IPS DF 4.7 (cell line): ENCODE results near the gene OR2AJ1.

Source experiments
- DNase-seq: peaks from one replicate; pipeline ENCODE4 v3.0.0-alpha.2; 2013; ENCODE audit warnings: low spot score; ENCODE audit errors: extremely low read depth

OR2AJ1 gene, protein sequence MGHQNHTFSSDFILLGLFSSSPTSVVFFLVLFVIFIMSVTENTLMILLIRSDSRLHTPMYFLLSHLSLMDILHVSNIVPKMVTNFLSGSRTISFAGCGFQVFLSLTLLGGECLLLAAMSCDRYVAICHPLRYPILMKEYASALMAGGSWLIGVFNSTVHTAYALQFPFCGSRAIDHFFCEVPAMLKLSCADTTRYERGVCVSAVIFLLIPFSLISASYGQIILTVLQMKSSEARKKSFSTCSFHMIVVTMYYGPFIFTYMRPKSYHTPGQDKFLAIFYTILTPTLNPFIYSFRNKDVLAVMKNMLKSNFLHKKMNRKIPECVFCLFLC

GRCh38 chr1:247924868-247925267 lies at the start of gene OR2AJ1:
TSS of gene OR2AJ1 (plus strand) at chr1:247924889. CDS start at chr1:247933769, 8,880 bp downstream.
- DNase-seq = no peak

DNA sequence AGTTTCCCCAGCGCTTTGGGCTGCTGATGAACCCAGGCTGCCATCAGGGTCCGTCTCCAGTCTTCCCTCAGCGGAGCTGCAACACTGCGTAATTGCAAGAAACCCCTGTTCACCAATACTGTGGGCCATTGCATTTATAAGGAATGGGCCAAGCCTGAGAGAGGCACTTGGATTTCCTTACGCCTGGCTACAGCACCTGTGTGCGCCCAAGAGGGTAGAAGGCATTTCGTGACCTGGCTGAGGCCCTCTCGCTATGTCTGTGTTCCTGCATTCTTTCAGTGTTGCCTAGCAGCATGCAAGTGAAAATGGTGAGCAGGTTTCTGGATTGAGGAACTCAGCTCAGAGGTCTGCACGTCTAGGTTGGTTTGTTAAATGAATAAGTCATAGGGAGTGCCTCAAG lies 41.3 kb upstream of the OR2AJ1 start:
- DNase-seq = no peak

DNA sequence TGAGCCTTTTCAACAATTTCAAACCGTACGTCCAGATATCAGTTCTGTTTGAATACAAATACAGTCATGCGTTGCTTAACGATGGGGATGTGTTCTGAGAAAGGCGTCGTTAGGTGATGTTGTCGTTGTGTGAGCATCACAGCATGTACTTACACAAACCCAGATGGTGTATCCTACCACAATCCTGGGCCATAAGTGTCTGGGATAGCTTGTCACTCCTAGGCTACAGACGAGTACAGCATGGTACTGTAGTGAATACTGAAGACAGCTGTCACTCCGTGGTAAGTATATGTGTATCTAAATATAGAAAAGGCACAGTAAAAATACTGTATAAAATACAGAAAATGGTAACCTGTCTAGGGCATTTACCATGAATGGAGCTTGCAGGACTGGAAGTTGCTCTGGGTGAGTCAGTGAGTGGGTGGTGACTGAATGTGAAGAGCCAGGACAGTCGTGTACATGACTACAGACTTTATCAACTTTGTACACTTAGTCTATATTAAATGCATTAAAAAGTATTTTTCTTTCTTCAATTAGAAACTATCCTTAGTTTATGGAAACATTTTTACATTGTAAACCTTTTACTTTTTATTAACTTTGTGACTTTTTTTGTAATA lies 39.8 kb upstream of the OR2AJ1 start:
- DNase-seq = no peak

DNA sequence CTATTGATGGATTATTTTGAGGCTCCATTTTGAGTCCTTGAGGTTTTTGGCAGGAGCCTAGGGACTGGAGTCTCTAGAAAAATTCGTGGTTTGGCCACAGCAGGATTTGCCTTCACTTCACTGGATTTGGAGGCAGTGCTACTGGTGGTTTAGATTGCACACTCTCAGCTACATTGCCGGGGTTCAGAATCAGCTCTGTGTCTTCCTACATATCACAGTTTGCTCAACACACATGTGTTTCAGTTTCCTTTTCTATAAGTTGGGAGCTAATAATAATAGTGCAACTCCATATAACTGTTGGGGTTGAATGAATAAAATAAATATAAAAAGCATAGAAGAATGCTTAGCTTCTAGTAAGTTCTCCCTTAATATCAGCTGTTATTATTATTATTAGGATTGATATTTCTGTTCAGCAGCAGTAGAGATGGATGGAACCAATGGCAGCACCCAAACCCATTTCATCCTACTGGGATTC lies 29.5 kb upstream of the OR2AJ1 start, which contains the start of gene OR2W3:
Gene OR2W3 (plus strand): TSS at position 425 of the 475 bp plus-strand sequence. CDS start 0 bp downstream, at position 425.
- DNase-seq = no peak

- DNase-seq = no peak
Measured at GRCh38 chr1:247895976-247896375, 28.7 kb upstream of the OR2AJ1 start.

DNA sequence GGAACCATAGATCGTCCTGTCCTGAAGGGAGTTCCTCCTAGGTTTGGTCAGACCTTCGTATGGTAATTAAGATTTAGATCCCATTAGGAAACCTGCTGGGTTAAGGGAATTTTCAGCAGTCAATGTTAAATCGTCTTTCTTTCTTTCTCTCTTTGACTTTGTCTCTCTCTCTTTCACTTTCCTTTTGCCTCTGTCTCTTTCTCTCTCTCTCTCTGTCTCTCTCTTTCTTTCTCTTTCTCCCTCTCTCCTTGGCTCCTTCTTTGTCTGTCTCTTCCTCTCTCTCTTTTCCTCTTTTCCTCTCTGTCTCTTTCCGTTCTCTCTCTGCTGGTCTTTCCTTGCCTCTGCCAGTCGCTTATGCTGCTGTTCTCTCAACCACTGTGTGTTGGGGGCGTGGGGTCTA lies 20.6 kb upstream of the OR2AJ1 start:
- DNase-seq = no peak

DNA sequence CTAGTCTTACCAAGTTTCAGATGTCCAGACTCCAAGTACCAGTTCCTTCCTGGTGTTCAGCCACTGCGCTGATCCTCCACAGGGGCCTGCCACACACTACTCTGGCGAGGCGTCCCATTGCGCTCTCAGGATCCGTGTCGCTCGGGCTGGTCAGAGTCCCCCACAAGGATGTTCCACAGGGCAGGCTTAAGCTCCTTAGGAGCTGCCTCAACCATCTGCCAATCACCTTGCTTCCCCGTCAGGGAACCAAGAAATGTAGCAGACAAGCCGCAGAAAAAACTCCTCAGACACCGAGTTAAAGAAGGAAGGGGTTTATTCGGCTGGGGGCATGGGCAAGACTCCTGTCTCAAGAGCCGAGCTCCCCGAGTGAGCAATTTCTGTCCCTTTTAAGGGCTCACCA lies 19.5 kb upstream of the OR2AJ1 start:
- no peak for DNase-seq

DNA sequence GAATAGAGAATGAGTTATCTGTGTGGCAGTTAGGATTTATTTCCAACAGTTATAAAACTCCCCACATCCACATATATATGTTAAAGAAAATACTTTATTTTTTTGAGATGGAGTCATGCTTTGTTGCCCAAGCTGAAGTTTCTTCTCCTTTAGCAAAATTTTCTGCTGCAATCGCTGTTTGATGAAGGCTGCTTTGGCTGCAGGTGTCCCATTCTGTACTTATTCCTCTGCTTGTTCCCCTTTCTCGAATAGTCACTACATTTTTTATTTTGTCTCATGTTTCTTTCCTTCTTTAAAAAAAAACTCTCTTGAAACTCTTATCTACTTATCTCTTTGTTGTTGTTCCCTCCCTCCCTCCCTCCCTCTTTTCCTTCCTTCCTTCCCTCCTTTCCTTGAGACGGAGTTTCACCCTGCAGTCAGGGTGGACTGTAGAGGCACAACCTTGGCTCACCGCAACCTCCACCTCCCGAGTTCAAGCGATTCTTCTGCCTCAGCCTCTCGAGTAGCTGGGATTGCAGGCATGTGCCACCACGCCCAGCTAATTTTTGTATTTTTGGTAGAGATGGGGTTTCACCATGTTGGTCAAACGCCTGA lies 18.7 kb upstream of the OR2AJ1 start:
- no peak for DNase-seq

GRCh38 chr1:247906504-247907047 lies 18.1 kb upstream of the OR2AJ1 start:
- peak; percentile 30 for DNase-seq

DNA sequence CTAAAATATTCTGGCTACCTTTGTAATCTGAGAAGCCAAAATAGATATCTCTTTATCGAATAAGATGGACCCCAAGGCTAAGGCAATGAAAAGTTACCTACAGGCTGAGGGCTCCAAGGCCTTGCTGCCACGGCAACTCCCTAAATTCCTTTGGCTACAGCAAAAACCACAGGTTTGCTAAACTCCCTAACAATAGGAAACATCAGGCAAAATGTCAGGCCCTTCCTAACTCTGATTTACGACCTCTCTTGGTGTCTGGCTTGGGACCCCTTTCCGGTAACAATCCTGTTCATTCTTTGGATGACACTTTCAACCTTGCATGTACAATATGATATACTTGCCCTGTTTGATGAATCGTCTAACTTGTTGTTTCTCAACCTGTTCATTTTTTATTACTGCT lies 15.9 kb upstream of the OR2AJ1 start:
- no peak for DNase-seq

DNA sequence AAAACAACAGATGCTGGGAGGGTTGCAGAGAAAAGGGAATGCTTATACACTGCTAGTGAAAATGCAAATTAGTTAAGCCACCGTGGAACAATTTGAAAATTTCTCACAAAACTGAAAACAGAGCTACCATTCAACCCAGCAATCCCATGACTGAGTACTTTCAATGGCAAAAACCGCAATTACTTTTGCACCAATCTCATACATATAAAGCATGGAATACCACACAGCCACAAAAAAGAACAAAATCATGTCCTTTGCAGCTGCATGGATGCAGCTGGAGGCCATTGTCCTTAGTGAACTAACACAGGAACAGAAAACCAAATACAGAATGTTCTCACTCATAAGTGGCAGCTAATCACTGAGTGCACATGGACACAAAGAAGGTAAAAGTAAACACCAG lies 10.9 kb upstream of the OR2AJ1 start:
- no peak for DNase-seq

GRCh38 chr1:247914941-247915662 lies 9.6 kb upstream of the OR2AJ1 start:
- DNase-seq = no peak

DNA sequence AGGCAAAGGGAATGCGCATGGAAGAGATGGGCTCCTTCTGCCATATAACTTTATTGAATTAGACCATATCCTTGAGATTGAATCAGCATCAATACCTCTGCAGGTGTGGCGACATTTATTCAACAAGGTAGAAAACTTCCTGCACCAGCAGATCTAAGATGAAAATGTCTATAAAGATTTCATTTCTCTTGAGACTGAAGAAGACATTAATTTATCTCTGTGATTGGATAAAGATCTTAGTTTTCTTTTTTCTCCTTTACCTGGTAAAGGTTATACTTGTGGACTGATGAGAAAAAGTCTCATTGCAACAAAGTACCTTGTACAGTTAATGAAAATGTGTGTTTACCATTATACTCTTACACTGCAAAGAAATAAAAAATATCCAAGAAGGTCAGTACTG lies 4.7 kb upstream of the OR2AJ1 start, which contains the start of gene OR2T8:
Gene OR2T8 (plus strand): TSS at position 301 of the 400 bp plus-strand sequence. CDS start 766 bp downstream, outside the sequence.
- no peak for DNase-seq

- DNase-seq = no peak
Measured at GRCh38 chr1:247923941-247924340, 748 bp upstream of the OR2AJ1 start.

DNA sequence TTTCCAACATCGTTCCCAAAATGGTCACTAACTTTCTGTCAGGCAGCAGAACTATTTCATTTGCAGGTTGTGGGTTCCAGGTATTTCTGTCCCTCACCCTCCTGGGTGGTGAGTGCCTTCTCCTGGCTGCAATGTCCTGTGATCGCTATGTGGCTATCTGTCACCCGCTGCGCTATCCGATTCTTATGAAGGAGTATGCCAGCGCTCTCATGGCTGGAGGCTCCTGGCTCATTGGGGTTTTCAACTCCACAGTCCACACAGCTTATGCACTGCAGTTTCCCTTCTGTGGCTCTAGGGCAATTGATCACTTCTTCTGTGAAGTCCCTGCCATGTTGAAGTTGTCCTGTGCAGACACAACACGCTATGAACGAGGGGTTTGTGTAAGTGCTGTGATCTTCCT lies 9.3 kb downstream of the OR2AJ1 start:
- DNase-seq = no peak

DNA sequence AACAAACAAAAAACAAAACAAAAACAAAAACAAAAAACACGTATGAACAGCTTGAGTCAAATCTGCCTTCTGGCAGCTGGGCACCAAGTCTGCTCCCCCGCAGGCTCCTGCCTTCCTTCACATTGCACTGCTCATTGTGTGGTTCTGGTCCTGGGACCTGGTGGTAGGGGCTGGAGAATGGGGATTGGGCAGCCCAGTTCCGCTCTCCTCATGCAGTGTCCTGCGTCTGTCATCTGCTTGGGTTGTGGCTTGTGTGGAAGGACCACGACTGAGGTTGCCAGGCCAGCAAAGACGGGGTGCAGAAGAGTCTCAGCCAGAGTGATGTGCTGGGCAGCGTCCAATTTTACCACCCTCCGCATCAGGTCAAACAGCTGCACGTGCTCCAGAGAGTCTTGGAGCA lies 11.1 kb downstream of the OR2AJ1 start:
- DNase-seq = no peak

DNA sequence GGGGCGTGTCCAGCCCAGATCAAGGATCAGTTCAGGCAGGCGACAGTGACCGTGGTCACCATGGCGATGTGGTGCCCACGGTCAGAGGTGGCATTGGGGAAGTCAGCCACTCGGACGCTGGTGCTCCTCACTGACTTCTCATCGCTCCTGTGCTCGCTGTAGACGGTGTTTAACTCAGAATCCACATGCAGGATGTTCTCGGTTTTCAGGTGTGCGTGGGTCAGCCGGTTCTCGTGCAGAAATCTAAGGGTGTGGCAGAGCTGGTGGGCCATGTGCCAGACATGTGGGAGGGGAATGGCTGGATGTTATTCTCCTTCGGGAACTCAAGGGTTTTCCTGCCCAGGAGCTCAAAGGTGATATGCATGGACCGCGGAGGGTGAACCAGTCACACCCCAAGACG lies 11.7 kb downstream of the OR2AJ1 start:
- no peak for DNase-seq

- peak; percentile 86 for DNase-seq
Measured at GRCh38 chr1:247936965-247937734, 12.5 kb downstream of the OR2AJ1 start.

- DNase-seq = no peak
Measured at GRCh38 chr1:247942624-247943023, 17.9 kb downstream of the OR2AJ1 start.

DNA sequence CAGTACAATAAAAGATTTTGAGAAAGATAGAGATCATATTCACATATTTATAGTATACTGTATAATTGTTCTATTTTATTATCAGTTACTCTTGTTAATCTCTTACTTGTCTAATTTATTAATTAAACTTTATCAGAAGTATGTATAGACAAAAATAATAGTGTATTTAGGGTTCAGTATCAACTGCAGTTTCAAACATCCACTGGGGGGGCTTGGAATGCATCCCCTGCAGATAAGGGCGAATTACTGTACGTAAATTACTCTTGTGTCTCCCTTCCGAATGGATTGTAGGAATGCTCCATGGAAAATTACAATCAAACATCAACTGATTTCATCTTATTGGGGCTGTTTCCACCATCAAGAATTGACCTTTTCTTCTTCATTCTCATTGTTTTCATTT lies 23.9 kb downstream of the OR2AJ1 start, which contains the start of gene OR2L8:
Gene OR2L8 (plus strand): TSS at position 301 of the 400 bp plus-strand sequence. CDS start 0 bp downstream, at position 301.
- no peak for DNase-seq
